Measurements from ENCODE around the gene THBD. TPM values are rescaled to one million over a fixed set of nuclear protein-coding genes. Genes with fewer than 3 reads are reported as not detected.

Gene THBD
- total RNA-seq, 1 donor from 2014 or later = 22.7 TPM

DNA sequence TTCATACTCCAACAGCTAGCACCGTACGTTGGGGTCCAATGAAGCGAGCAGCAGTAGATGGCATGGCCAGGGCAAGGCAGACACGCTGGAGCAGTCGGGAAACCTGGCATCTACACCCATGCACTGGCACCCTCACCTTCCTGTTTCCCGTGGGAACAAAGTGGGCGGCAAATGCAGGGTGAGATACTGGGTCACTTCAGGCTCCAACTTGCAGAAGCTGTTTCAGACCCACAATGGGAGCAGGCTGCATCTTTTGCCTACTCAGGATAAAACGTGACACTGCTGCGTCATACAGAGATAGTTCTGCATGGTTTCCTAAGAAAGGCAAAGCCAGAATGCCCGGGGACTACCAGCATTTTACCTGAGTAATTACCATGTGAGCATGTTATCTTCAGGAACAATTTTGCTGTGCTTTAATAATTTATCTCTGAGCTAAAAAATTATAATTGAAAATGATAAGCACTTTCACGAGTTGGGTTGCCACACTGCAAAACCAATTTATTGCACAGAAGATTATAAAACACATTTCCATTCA, 47.6 kb upstream of the THBD start:
- H3K27ac ChIP-seq (ENCODE audit: low read depth, low read length) = no peak overlapping the region
- no peaks in the 10 kb centered on the region for H3K36me3 Mint-ChIP-seq (ENCODE audit: low read depth, unreplicated experiment)
- no peak overlapping the region for H3K4me3 Mint-ChIP-seq (ENCODE audit: unreplicated experiment)
- H3K9me3 ChIP-seq (ENCODE audit: insufficient read depth, low read depth, low read length) = no peaks in the 10 kb centered on the region
- peaks cover 40% of the 10 kb centered on the region for H3K27me3 Mint-ChIP-seq (ENCODE audit: low read depth, unreplicated experiment)
- peaks cover 7% of the 10 kb centered on the region for H3K27me3 ChIP-seq (ENCODE audit: insufficient read depth, low read length)
- no peak for TF ChIP-seq EZH2 (IDR thresholded peaks at IDR 0.05; ENCODE audit: insufficient read depth, low read length)
- TF ChIP-seq, protein P1, sequence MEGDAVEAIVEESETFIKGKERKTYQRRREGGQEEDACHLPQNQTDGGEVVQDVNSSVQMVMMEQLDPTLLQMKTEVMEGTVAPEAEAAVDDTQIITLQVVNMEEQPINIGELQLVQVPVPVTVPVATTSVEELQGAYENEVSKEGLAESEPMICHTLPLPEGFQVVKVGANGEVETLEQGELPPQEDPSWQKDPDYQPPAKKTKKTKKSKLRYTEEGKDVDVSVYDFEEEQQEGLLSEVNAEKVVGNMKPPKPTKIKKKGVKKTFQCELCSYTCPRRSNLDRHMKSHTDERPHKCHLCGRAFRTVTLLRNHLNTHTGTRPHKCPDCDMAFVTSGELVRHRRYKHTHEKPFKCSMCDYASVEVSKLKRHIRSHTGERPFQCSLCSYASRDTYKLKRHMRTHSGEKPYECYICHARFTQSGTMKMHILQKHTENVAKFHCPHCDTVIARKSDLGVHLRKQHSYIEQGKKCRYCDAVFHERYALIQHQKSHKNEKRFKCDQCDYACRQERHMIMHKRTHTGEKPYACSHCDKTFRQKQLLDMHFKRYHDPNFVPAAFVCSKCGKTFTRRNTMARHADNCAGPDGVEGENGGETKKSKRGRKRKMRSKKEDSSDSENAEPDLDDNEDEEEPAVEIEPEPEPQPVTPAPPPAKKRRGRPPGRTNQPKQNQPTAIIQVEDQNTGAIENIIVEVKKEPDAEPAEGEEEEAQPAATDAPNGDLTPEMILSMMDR (IDR thresholded peaks at IDR 0.05; ENCODE audit: insufficient read depth, low read depth, low read length) = no peak
- no peaks in the 10 kb centered on the region for H3K79me2 ChIP-seq (ENCODE audit: insufficient read depth, low read length)
- FAIRE-seq (no peak), DNase-seq (ENCODE audit: low read depth) (no peak)
- H4K20me1 ChIP-seq (ENCODE audit: insufficient read depth, low read length) = no peaks in the 10 kb centered on the region
- H2AFZ ChIP-seq (ENCODE audit: low read depth, low read length) = no peak overlapping the region
- peaks cover 7% of the 10 kb centered on the region for H3K4me1 Mint-ChIP-seq (ENCODE audit: low read depth, unreplicated experiment)
- no peaks in the 10 kb centered on the region for H3K4me1 ChIP-seq (ENCODE audit: insufficient read depth, low read length)
- H3K4me3 ChIP-seq (ENCODE audit: insufficient read depth, low read depth, low read length) = no peak overlapping the region
- no peak overlapping the region for H3K9ac ChIP-seq (ENCODE audit: low read length)
- no peak overlapping the region for H3K27ac Mint-ChIP-seq (ENCODE audit: unreplicated experiment)
- H3K9me3 Mint-ChIP-seq (ENCODE audit: unreplicated experiment) = peaks cover 2% of the 10 kb centered on the region
- no peak overlapping the region for H3K4me2 ChIP-seq (ENCODE audit: low read length)
- H3K36me3 ChIP-seq (ENCODE audit: insufficient read depth, low read length) = no peaks in the 10 kb centered on the region

DNA sequence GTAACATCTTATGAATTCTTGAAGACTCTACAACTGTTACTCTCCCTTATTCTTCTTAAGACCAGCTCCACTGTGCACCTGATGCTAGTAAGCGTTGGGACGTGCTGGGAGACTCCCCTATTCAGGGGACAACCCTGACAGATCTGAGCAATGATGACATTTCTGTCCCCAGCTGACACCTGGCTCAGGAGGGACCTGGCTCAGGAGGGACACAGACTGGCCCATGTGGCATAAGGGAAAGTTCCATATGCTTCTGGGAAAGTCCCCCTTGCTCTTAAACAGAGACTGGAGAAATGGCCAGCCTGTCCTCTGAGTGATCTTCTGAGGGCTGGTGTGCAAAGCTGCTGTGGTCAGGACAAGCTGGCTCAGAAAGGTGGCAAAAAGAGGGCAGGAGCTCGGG, 46.6 kb upstream of the THBD start:
- H3K27me3 Mint-ChIP-seq (ENCODE audit: low read depth, unreplicated experiment) = peaks cover 40% of the 10 kb centered on the region
- no peaks in the 10 kb centered on the region for H3K36me3 Mint-ChIP-seq (ENCODE audit: low read depth, unreplicated experiment)
- H3K4me3 Mint-ChIP-seq (ENCODE audit: unreplicated experiment) = no peak overlapping the region
- H3K27ac Mint-ChIP-seq (ENCODE audit: unreplicated experiment) = no peak overlapping the region
- Histone ChIP-seq H3K27me3 (ENCODE audit: insufficient read depth, low read length) (peaks cover 7% of the 10 kb centered on the region), H3K79me2 (ENCODE audit: insufficient read depth, low read length) (no peaks in the 10 kb centered on the region), H2AFZ (ENCODE audit: low read depth, low read length) (no peak overlapping the region), H3K36me3 (ENCODE audit: insufficient read depth, low read length) (no peaks in the 10 kb centered on the region), H3K4me2 (ENCODE audit: low read length) (no peak overlapping the region), H3K4me3 (ENCODE audit: insufficient read depth, low read depth, low read length) (no peak overlapping the region), H4K20me1 (ENCODE audit: insufficient read depth, low read length) (no peaks in the 10 kb centered on the region), H3K9ac (ENCODE audit: low read length) (no peak overlapping the region), H3K9me3 (ENCODE audit: insufficient read depth, low read depth, low read length) (no peaks in the 10 kb centered on the region), H3K27ac (ENCODE audit: low read depth, low read length) (no peak overlapping the region), H3K4me1 (ENCODE audit: insufficient read depth, low read length) (peaks cover 2% of the 10 kb centered on the region)
- H3K4me1 Mint-ChIP-seq (ENCODE audit: low read depth, unreplicated experiment) = peaks cover 7% of the 10 kb centered on the region
- no peak for DNase-seq (ENCODE audit: low read depth)
- H3K9me3 Mint-ChIP-seq (ENCODE audit: unreplicated experiment) = peaks cover 2% of the 10 kb centered on the region
- FAIRE-seq = no peak
- TF ChIP-seq, protein P1 (IDR thresholded peaks at IDR 0.05; ENCODE audit: insufficient read depth, low read depth, low read length) = no peak
- TF ChIP-seq EZH2 (IDR thresholded peaks at IDR 0.05; ENCODE audit: insufficient read depth, low read length) = no peak

DNA sequence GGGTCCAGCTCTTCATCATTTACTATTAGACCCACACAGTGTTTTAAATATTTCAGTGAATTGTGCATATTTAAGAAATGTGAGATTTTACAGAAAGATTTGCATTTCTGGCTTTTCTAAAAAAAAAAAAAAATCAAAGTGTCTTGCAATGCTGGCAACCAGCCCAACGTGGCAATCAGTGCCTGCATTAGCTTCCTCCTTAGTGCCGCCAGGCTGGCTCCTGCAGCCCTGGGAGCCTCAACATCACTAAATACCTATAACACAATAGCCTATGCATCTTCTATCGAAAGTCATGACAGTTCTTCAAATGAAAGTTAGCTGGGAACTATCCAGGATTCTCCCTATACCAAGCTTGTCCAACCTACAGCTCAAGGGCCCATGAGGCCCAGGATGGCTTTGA, 46.0 kb upstream of the THBD start:
- Mint-ChIP-seq H3K27ac (ENCODE audit: unreplicated experiment) (no peak overlapping the region), H3K36me3 (ENCODE audit: low read depth, unreplicated experiment) (no peaks in the 10 kb centered on the region), H3K4me3 (ENCODE audit: unreplicated experiment) (no peak overlapping the region), H3K27me3 (ENCODE audit: low read depth, unreplicated experiment) (peaks cover 41% of the 10 kb centered on the region), H3K4me1 (ENCODE audit: low read depth, unreplicated experiment) (peaks cover 7% of the 10 kb centered on the region), H3K9me3 (ENCODE audit: unreplicated experiment) (peaks cover 2% of the 10 kb centered on the region)
- no peaks in the 10 kb centered on the region for H3K9me3 ChIP-seq (ENCODE audit: insufficient read depth, low read depth, low read length)
- no peaks in the 10 kb centered on the region for H3K36me3 ChIP-seq (ENCODE audit: insufficient read depth, low read length)
- no peaks in the 10 kb centered on the region for H4K20me1 ChIP-seq (ENCODE audit: insufficient read depth, low read length)
- H3K4me3 ChIP-seq (ENCODE audit: insufficient read depth, low read depth, low read length) = no peak overlapping the region
- no peak overlapping the region for H2AFZ ChIP-seq (ENCODE audit: low read depth, low read length)
- TF ChIP-seq, protein P1 (IDR thresholded peaks at IDR 0.05; ENCODE audit: insufficient read depth, low read depth, low read length) = no peak
- no peak for TF ChIP-seq EZH2 (IDR thresholded peaks at IDR 0.05; ENCODE audit: insufficient read depth, low read length)
- no peak overlapping the region for H3K4me2 ChIP-seq (ENCODE audit: low read length)
- DNase-seq (ENCODE audit: low read depth) (no peak), FAIRE-seq (no peak)
- H3K79me2 ChIP-seq (ENCODE audit: insufficient read depth, low read length) = no peaks in the 10 kb centered on the region
- peaks cover 7% of the 10 kb centered on the region for H3K27me3 ChIP-seq (ENCODE audit: insufficient read depth, low read length)
- H3K4me1 ChIP-seq (ENCODE audit: insufficient read depth, low read length) = peaks cover 2% of the 10 kb centered on the region
- no peak overlapping the region for H3K9ac ChIP-seq (ENCODE audit: low read length)
- no peak overlapping the region for H3K27ac ChIP-seq (ENCODE audit: low read depth, low read length)
